CD8-positive, alpha-beta memory T cell (primary cell): ENCODE measurements around the gene PYGM. TPM values are rescaled to one million over a fixed set of nuclear protein-coding genes. Genes with fewer than 3 reads are reported as not detected.

Experiments
- CTCF ChIA-PET: fragments of 350-600 bp; sonication (Branson Sonifier 250); formaldehyde crosslinking; loops from one replicate; lab custom pipeline; 2021; ENCODE audit warnings: antibody characterized with exemption; lab: Charles Lee
- POLR2A ChIA-PET: fragments of 350-600 bp; sonication (Branson Sonifier 250); formaldehyde crosslinking; loops from one replicate; lab custom pipeline; 2021; ENCODE audit warnings: antibody characterized with exemption; lab: Charles Lee
- DNase-seq, 5 donors: peaks; one replicate each; pipeline versions ENCODE4 v3.0.0 to v3.0.0-alpha.2; 2020 to 2022; ENCODE audit warnings: mixed read lengths in 1 of 5
- H3K27ac ChIP-seq: one replicate; pipeline ENCODE4 v1.7.0; 2013; ENCODE audit warnings: low read depth, mild to moderate bottlenecking, low read length, moderate library complexity
- H3K27me3 ChIP-seq: 2 replicates; pipeline ENCODE4 v1.7.0; 2013; ENCODE audit warnings: low read length, mild to moderate bottlenecking; ENCODE audit not compliant: insufficient read depth, poor library complexity, severe bottlenecking
- H3K36me3 ChIP-seq: 2 replicates; pipeline ENCODE4 v1.7.0; 2013; ENCODE audit warnings: mild to moderate bottlenecking, low read length, moderate library complexity; ENCODE audit not compliant: insufficient read depth
- H3K4me1 ChIP-seq: 2 replicates; pipeline ENCODE4 v1.7.0; 2013; ENCODE audit warnings: mild to moderate bottlenecking, low read length, moderate library complexity; ENCODE audit not compliant: insufficient read depth
- H3K4me3 ChIP-seq: 2 replicates; pipeline ENCODE4 v1.7.0; 2013; ENCODE audit warnings: mild to moderate bottlenecking, low read length
- H3K9me3 ChIP-seq: 2 replicates; pipeline ENCODE4 v1.7.0; 2013; ENCODE audit warnings: mild to moderate bottlenecking, low read length
- H3K27ac Mint-ChIP-seq, 8 donors: one replicate each; pipeline ENCODE4 v1.8.0; 2020 to 2021; ENCODE audit warnings: mixed read lengths in 8 of 8, mild to moderate bottlenecking in 6 of 8, inconsistent platforms in 3 of 8, moderate library complexity in 3 of 8
- H3K27me3 Mint-ChIP-seq, 2 donors: one replicate each; pipeline ENCODE4 v1.8.0; 2020 to 2021; ENCODE audit warnings: mixed read lengths in 2 of 2, mild to moderate bottlenecking in 1 of 2, moderate library complexity in 1 of 2
- H3K36me3 Mint-ChIP-seq, 3 donors: one replicate each; pipeline ENCODE4 v1.8.0; 2020 to 2021; ENCODE audit warnings: mixed read lengths in 3 of 3, inconsistent platforms in 1 of 3, mild to moderate bottlenecking in 1 of 3
- H3K4me1 Mint-ChIP-seq, 3 donors: one replicate each; pipeline ENCODE4 v1.8.0; 2020 to 2021; ENCODE audit warnings: mixed read lengths in 3 of 3, inconsistent platforms in 1 of 3, mild to moderate bottlenecking in 1 of 3
- H3K4me3 Mint-ChIP-seq, 7 donors: one replicate each; pipeline ENCODE4 v1.8.0; 2020 to 2021; ENCODE audit warnings: mixed read lengths in 7 of 7, mild to moderate bottlenecking in 6 of 7, moderate library complexity in 4 of 7, inconsistent platforms in 2 of 7
- H3K9me3 Mint-ChIP-seq, 5 donors: one replicate each; pipeline ENCODE4 v1.8.0; 2020 to 2022; ENCODE audit warnings: mixed read lengths in 5 of 5, mild to moderate bottlenecking in 3 of 5, moderate library complexity in 2 of 5, inconsistent platforms in 1 of 5
- polyA plus RNA-seq: library from polyadenylated mRNA; unstranded; fragments of 300-500 nt; fragmentation: Illumina TruSeq; gene quantifications from one replicate; pipeline ENCODE4 v1.2.3, GENCODE V29; 2021
- total RNA-seq, 2 experiments: library from RNA; stranded (reverse); gene quantifications; one replicate each; pipeline ENCODE4 v1.2.3, GENCODE V29; 2021

PYGM gene
- total and polyA plus RNA-seq, 3 experiments from 2014 or later: 0.15 to 2.2 (median 2.2) TPM

DNA sequence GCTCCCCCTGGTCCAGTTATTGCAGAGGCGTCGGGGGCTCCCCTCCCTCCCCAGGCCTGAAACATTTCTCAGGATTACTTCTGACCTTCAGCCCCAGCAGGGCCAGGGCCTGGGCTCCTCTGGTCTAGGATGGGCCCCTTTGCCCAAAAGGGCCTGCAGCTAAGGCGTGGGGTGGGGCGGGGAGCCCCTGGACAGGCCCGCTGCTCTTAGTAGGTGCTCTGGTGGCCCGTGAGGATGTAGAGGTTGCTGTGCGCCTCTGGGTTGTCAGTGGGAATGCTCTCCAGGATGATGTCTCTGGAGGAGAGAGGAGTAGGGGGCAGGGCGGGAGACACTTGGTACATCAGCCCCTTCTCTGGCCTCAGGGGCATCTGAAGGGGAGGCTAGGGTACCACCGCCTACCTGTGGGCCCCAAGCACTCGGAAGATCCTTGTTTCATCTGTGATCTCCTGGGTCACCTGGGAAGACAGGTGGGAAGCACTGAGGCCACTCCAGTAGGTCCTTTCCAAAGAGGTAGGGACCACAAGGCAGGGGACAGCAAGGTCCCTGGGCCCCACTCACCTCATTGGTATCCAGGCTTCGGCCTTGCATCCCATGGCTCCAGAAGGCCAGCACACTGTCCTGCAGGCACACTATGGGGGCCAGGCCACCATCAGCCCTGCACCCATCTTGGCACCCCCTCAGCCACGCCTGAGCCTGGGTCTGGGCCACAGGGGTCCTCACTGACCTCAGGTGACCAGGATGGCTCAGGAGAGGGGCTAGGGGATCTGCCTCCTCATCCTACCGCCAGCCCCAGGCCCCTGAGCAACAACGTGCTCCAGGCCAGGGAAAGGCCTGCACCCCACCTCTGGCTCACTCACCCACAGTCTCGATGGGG, 29.8 kb upstream of the PYGM start:
- Histone ChIP-seq H3K27me3 (no peaks in the 10 kb centered on the region), H3K27ac (no peak overlapping the region), H3K4me1 (peaks cover 7% of the 10 kb centered on the region), H3K9me3 (no peaks in the 10 kb centered on the region), H3K36me3 (no peaks in the 10 kb centered on the region), H3K4me3 (no peak overlapping the region)
- peaks cover 7 to 14% (median 7%) of the 10 kb centered on the region in 3 donors for H3K4me1 Mint-ChIP-seq
- no peak for DNase-seq
- H3K27me3 Mint-ChIP-seq: peaks cover 0 to 1% of the 10 kb centered on the region in 2 donors
- peaks cover 0 to 53% (median 8%) of the 10 kb centered on the region in 3 donors for H3K36me3 Mint-ChIP-seq
- ChIA-PET POLR2A (interaction anchor here (1.4 kb wide), 1 partner anchor 11 kb away, joined by 6 read pairs; the partner anchor contains the start of gene SF1), CTCF (interaction anchor here (1.5 kb wide), 1 partner anchor 104 kb away, joined by 3 read pairs; no protein-coding TSS in a partner anchor)
- peak overlapping the region in 1 of 8 donors; percentile 14 for H3K27ac Mint-ChIP-seq
- H3K4me3 Mint-ChIP-seq: no peak overlapping the region
- H3K9me3 Mint-ChIP-seq: no peaks in the 10 kb centered on the region

DNA sequence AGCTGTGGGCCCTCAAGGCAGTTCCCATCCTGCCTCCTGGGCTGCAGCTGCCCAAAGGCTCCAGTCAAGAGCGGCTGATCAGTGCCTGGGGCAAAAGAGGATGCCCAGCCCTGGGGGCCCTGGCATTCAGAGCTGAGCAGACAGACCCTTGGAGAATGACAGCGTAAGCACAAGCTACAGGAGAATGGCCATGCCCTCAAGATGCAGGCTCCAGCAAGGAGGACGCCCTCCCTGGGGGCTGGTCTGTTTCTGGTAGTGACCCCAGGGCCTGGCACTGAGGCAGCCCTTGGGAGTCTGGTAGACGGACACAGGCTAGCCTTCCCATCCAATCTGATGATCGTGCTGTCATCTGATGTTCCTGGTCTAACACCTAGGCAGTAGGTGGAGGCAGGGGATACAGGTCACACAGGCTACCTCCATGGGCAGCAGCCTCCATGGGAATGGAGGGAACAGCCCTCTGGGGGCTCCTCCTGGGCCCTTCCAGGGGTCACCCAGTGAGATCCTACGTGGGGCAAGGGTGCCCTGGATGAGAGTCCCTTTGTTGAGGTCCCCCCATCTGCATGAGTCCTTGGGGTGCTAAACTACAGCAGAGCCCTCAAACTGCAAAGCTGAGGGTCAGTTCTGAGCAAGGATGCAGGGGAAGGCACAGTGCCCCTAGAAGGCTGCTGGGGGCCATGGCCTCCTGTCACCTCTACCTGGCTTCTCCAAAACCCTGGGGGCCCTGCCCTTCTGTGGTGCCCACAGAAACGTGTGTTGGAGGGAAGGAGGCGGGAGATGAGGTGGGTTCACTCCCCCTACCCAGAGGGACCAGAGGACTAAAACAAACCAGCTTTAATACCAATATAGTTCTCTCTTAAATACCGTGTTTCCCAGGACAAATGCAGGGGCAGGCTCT, 28.8 kb upstream of the PYGM start:
- H3K4me1 ChIP-seq: peaks cover 7% of the 10 kb centered on the region
- Mint-ChIP-seq H3K36me3 (peaks cover 0 to 46% (median 8%) of the 10 kb centered on the region in 3 donors), H3K27ac (peak overlapping the region in 2 of 8 donors; percentile 39 to 70), H3K4me3 (no peak overlapping the region), H3K27me3 (peaks cover 0 to 1% of the 10 kb centered on the region in 2 donors), H3K9me3 (no peaks in the 10 kb centered on the region), H3K4me1 (peaks cover 5 to 6% (median 5%) of the 10 kb centered on the region in 3 donors)
- no peak overlapping the region for H3K27ac ChIP-seq
- DNase-seq: no peak
- no peaks in the 10 kb centered on the region for H3K36me3 ChIP-seq
- ChIA-PET POLR2A (interaction anchor here (1.4 kb wide), 1 partner anchor 10 kb away, joined by 6 read pairs; the partner anchor contains the start of gene SF1), CTCF (interaction anchor here (1.0 to 1.5 kb wide), 4 partner anchors 9 to 105 kb away, joined by 3 to 9 read pairs (median 4); partner anchors contain the start of gene SF1)
- H3K4me3 ChIP-seq: no peak overlapping the region
- H3K9me3 ChIP-seq: no peaks in the 10 kb centered on the region
- H3K27me3 ChIP-seq: no peaks in the 10 kb centered on the region

DNA sequence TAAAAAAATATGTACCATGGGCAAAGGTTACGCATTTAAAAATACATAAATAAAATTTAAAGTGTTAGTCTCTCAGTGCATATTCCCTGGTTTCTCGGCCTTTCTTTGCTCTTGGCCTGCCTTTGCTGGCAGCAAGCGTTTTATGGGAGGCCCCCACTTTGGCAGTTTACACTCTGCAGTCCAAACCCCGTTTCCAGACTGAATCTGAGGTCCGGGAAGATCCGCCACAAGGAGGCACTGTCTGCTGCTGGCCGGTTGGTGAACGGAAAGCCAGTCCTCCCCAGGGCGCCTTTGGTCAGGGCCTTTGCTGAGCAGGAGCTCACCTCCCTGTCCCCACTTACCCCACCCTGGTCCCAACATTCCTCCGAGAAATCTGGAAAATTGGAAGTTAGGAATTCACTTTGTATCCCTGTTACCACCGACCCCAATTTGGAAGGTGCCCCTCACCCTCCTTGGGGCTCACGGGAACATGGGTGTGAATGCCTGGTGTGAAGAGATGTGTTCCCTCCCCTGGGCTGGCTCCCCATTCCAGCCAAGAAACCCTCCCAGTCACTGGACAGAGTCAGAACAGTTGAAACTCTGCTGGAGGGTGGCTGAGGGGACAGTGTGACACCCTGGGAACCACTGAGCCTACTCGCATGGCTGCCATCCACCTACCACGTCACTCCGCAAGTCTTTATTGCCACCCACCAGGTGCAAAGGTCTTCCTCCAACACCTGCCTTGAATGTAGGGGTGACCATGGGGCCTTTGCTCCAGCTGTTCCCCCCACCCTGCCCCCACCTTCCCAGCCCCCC, 27.9 kb upstream of the PYGM start:
- CTCF ChIA-PET: interaction anchor here (0.9 to 1.5 kb wide), 5 partner anchors 9 to 106 kb away, joined by 3 to 9 read pairs (median 4); partner anchors contain the start of gene SF1
- POLR2A ChIA-PET: no interaction called here
- H3K27ac Mint-ChIP-seq: peak overlapping the region in 5 of 8 donors; percentile 36 to 75 (median 50)
- H3K36me3 ChIP-seq: no peaks in the 10 kb centered on the region
- peaks cover 0 to 41% (median 8%) of the 10 kb centered on the region in 3 donors for H3K36me3 Mint-ChIP-seq
- DNase-seq: peak; percentile 30 to 70 (median 40)
- H3K9me3 ChIP-seq: no peaks in the 10 kb centered on the region
- peaks cover 3 to 5% (median 4%) of the 10 kb centered on the region in 3 donors for H3K4me1 Mint-ChIP-seq
- H3K27me3 ChIP-seq: no peaks in the 10 kb centered on the region
- peaks cover 0 to 1% of the 10 kb centered on the region in 2 donors for H3K27me3 Mint-ChIP-seq
- no peak overlapping the region for H3K27ac ChIP-seq
- no peaks in the 10 kb centered on the region for H3K9me3 Mint-ChIP-seq
- peaks cover 7% of the 10 kb centered on the region for H3K4me1 ChIP-seq
- H3K4me3 ChIP-seq: no peak overlapping the region
- H3K4me3 Mint-ChIP-seq: no peak overlapping the region

DNA sequence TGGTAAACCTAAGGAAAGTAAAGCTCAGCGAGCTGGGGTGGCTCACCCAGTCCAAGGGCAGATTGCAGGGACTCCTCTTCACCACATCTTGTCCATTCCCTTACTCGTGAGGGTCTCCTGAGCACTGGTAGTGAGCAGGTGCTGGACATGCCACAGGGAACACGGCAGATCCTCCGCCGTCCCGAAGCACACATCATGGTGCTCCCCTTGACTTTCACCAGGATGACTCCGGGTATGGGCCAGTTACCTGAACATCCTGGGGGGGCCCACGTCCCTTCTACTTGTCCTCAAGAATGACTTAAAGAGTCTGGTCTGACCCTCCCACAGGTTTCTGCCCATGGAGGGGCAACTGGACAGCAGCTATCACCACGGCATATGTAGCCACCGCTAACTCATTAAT, 26.5 kb upstream of the PYGM start:
- Histone ChIP-seq H3K4me3 (no peak overlapping the region), H3K27me3 (no peaks in the 10 kb centered on the region), H3K9me3 (no peaks in the 10 kb centered on the region), H3K27ac (no peak overlapping the region), H3K4me1 (peaks cover 7% of the 10 kb centered on the region), H3K36me3 (no peaks in the 10 kb centered on the region)
- peak in 1 of 5 donors; percentile 35 for DNase-seq
- no peaks in the 10 kb centered on the region for H3K9me3 Mint-ChIP-seq
- CTCF ChIA-PET: interaction anchor here (1.3 to 2.6 kb wide), 3 partner anchors 10 to 98 kb away, joined by 3 to 7 read pairs (median 3); no protein-coding TSS in a partner anchor
- peaks cover 3 to 6% (median 5%) of the 10 kb centered on the region in 3 donors for H3K4me1 Mint-ChIP-seq
- peaks cover 0 to 31% (median 4%) of the 10 kb centered on the region in 3 donors for H3K36me3 Mint-ChIP-seq
- H3K27ac Mint-ChIP-seq: peak overlapping the region in 4 of 8 donors; percentile 2 to 45 (median 34)
- no peak overlapping the region for H3K4me3 Mint-ChIP-seq
- H3K27me3 Mint-ChIP-seq: no peaks in the 10 kb centered on the region
- POLR2A ChIA-PET: interaction anchor here (1.1 to 1.3 kb wide), 2 partner anchors 12 to 16 kb away, joined by 4 to 5 read pairs; partner anchors contain the start of gene MAP4K2

GRCh38 chr11:64784813-64785581, 25.2 kb upstream of the PYGM start:
- Histone ChIP-seq H3K27ac (no peak overlapping the region), H3K4me1 (peaks cover 14% of the 10 kb centered on the region), H3K4me3 (no peak overlapping the region), H3K9me3 (no peaks in the 10 kb centered on the region), H3K27me3 (no peaks in the 10 kb centered on the region), H3K36me3 (no peaks in the 10 kb centered on the region)
- no peak for DNase-seq
- Mint-ChIP-seq H3K27me3 (no peaks in the 10 kb centered on the region), H3K4me1 (peaks cover 13 to 19% (median 18%) of the 10 kb centered on the region in 3 donors), H3K4me3 (no peak overlapping the region), H3K27ac (peak overlapping the region in 4 of 8 donors; percentile 2 to 33 (median 20)), H3K9me3 (no peaks in the 10 kb centered on the region), H3K36me3 (peaks cover 0 to 21% (median 3%) of the 10 kb centered on the region in 3 donors)
- CTCF ChIA-PET: interaction anchor here (0.7 to 2.6 kb wide), 8 partner anchors 10 to 96 kb away, joined by 3 to 7 read pairs (median 4); no protein-coding TSS in a partner anchor
- POLR2A ChIA-PET: interaction anchor here (0.7 to 1.6 kb wide), 4 partner anchors 10 to 40 kb away, joined by 3 to 5 read pairs (median 4); partner anchors contain the start of gene MAP4K2

DNA sequence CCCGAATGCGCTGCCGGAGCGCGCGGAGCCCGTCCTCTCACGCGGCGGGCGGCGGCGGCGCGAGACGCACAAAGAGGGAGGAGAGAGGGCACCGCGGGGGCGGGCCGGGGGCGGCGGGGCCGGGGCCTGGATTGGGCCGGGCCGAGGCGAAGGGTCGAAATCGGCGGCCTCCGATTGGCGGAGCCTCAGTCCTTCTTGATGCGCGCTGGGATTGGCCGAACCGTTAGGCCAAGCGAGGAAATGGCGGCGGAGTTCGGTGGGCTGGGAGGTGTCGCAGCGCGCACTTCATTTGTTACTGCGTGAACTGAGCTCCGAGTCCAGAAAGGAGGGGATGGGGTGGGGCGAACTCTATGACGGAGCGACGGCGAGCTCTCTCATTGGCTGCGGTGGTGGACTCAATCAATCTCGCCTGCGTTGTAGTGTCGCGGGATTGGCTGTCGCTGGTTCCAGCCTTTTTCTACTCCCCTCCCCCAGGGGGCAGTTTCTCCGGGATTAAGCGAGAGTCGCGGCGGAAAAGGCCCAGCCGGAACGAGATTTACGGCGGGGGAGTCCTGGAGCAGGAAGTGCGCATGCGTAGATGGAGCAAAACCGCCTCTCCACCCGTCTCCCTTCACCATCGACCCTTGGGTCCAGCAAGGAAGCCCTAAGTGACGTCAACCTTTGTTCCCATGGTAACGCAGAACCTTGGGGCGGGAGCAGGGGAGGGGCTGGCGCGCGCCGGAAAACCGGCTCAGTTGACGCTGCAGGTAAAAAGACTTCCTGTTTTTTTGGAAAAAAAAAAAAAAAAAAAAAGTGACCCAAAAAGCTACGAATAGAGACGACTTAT, 18.9 kb upstream of the PYGM start, which contains the start of gene SF1:
Gene SF1 (minus strand): TSS at position 70 of the 826 bp plus-strand sequence. CDS start 150 bp downstream, outside the sequence.
- Mint-ChIP-seq H3K27me3 (peaks cover 0 to 7% of the 10 kb centered on the region in 2 donors), H3K9me3 (no peaks in the 10 kb centered on the region), H3K36me3 (peaks cover 22 to 47% (median 28%) of the 10 kb centered on the region in 3 donors), H3K4me1 (peaks cover 58 to 64% (median 63%) of the 10 kb centered on the region in 3 donors), H3K27ac (peak within 1 kb of the TSS; percentile 97 to 100 (median 99)), H3K4me3 (peak within 1 kb of the TSS; percentile 90 to 96 (median 95))
- Histone ChIP-seq H3K27ac (peak within 1 kb of the TSS; percentile 98), H3K27me3 (no peaks in the 10 kb centered on the region), H3K36me3 (peaks cover 31% of the 10 kb centered on the region), H3K9me3 (no peaks in the 10 kb centered on the region), H3K4me3 (peak within 1 kb of the TSS; percentile 99), H3K4me1 (peaks cover 53% of the 10 kb centered on the region)
- ChIA-PET POLR2A (interaction anchor here (0.6 to 6.6 kb wide), 38 partner anchors 8 to 1218 kb away, joined by 3 to 158 read pairs (median 6); partner anchors contain the start of genes BAD, CDC42BPG, FAU and MALAT1), CTCF (interaction anchor here (0.6 to 26.7 kb wide), 13 partner anchors 9 to 104 kb away, joined by 3 to 441 read pairs (median 4); partner anchors contain the start of genes PYGM and RASGRP2)
- peak; percentile 98 to 100 (median 100) for DNase-seq
